MCF 10A (cell line): ENCODE measurements around the gene CAPZB. TPM values are rescaled to one million over a fixed set of nuclear protein-coding genes. Genes with fewer than 3 reads are reported as not detected.

ENCODE experiments used
- BruUV-seq: library from RNA; stranded (reverse); fragments of 400-500 nt; replicated peaks from 2 replicates; lab custom pipeline; 2021; lab: Mats Ljungman, UMichigan
- CTCF ChIA-PET: fragments of 300-600 bp; sonication (Branson Sonifier 250); formaldehyde crosslinking; extraction: SDS; loops from one replicate; lab custom pipeline; 2021; ENCODE audit warnings: antibody characterized with exemption, inconsistent platforms; lab: Yijun Ruan, JAX
- POLR2A ChIA-PET: fragments of 300-600, 350-650 bp; sonication (Branson Sonifier 250); formaldehyde crosslinking; extraction: SDS; loops from one replicate; lab custom pipeline; 2020; ENCODE audit warnings: antibody characterized with exemption, inconsistent platforms; lab: Yijun Ruan, JAX
- DNase-seq: peaks from one replicate; pipeline ENCODE4 v3.0.0-alpha.2; 2018; ENCODE audit not compliant: unreplicated experiment
- H3K27ac Mint-ChIP-seq: one replicate; pipeline ENCODE4 v1.8.0; 2022; ENCODE audit warnings: mild to moderate bottlenecking, low read depth, mixed read lengths; ENCODE audit not compliant: unreplicated experiment
- H3K27me3 Mint-ChIP-seq: one replicate; pipeline ENCODE4 v1.8.0; 2022; ENCODE audit warnings: mixed read lengths; ENCODE audit not compliant: insufficient read depth, unreplicated experiment
- H3K36me3 Mint-ChIP-seq: one replicate; pipeline ENCODE4 v1.8.0; 2022; ENCODE audit warnings: mild to moderate bottlenecking, moderate library complexity, mixed read lengths; ENCODE audit not compliant: insufficient read depth, unreplicated experiment
- H3K4me1 Mint-ChIP-seq: one replicate; pipeline ENCODE4 v1.8.0; 2022; ENCODE audit warnings: mixed read lengths; ENCODE audit not compliant: insufficient read depth, unreplicated experiment
- H3K4me3 Mint-ChIP-seq: one replicate; pipeline ENCODE4 v1.8.0; 2022; ENCODE audit warnings: mild to moderate bottlenecking, moderate library complexity, mixed read lengths; ENCODE audit not compliant: unreplicated experiment
- H3K9me3 Mint-ChIP-seq: one replicate; pipeline ENCODE4 v1.8.0; 2022; ENCODE audit warnings: mixed read lengths; ENCODE audit not compliant: unreplicated experiment
- CTCF ChIP-seq: fragments of 200-600 bp; IDR thresholded peaks from one replicate; pipeline ENCODE4 v1.8.0; 2022; ENCODE audit warnings: antibody characterized with exemption, mild to moderate bottlenecking; ENCODE audit not compliant: unreplicated experiment
- intact Hi-C: fragments of 100-400 bp; cut with micrococcal nuclease; formaldehyde crosslinking; loops from 2 replicates; pipeline ENCODE4 v1.14.1; 2022
- total RNA-seq: library from RNA; stranded (reverse); gene quantifications from 2 replicates; pipeline ENCODE4 v1.2.3, GENCODE V29; 2022

The CAPZB gene
- total RNA-seq, 1 experiment from 2014 or later, result 252 TPM

DNA sequence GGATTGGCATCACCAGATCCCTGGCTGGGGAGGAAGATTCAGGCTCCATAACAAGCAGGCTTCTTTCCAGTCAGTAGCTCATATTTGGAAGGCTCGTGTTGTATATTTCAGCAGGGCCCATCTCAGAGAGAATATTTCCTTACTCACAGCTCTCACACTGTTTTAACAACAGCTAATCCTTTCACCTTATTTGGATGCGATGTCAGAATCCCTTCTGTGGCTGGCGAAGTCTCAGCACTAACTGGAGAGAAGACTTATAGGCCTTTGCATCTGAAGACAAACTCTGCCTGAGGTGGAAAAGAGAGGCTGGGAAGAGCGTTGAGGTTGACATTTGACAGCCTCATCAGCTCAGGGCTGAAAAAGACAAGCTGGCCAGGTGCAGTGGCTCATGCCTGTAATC is 47.2 kb upstream of the CAPZB start:
- BruUV-seq, result no TSS peak
- intact Hi-C loops, result no loop called here
- H3K27me3 Mint-ChIP-seq, result no peaks in the 10 kb centered on the region
- no peak overlapping the region for H3K4me3 Mint-ChIP-seq
- POLR2A ChIA-PET, result interaction anchor here (1.3 kb wide), 1 partner anchor 8 kb away, joined by 3 read pairs; no protein-coding TSS in a partner anchor
- H3K4me1 Mint-ChIP-seq, result no peaks in the 10 kb centered on the region
- H3K9me3 Mint-ChIP-seq, result no peaks in the 10 kb centered on the region
- no peak for DNase-seq
- no peaks in the 10 kb centered on the region for H3K36me3 Mint-ChIP-seq
- TF ChIP-seq CTCF, result no peak
- CTCF ChIA-PET, result interaction anchor here (0.6 kb wide), 1 partner anchor 124 kb away, joined by 3 read pairs; no protein-coding TSS in a partner anchor
- no peak overlapping the region for H3K27ac Mint-ChIP-seq

GRCh38 chr1:19529664-19530063 is 44.3 kb upstream of the CAPZB start:
- no peaks in the 10 kb centered on the region for H3K27me3 Mint-ChIP-seq
- intact Hi-C loops, result no loop called here
- DNase-seq, result no peak
- H3K36me3 Mint-ChIP-seq, result no peaks in the 10 kb centered on the region
- H3K4me1 Mint-ChIP-seq, result no peaks in the 10 kb centered on the region
- no peak for TF ChIP-seq CTCF
- no TSS peak for BruUV-seq
- ChIA-PET CTCF (no interaction called here), POLR2A (no interaction called here)
- no peaks in the 10 kb centered on the region for H3K9me3 Mint-ChIP-seq
- H3K27ac Mint-ChIP-seq, result no peak overlapping the region
- H3K4me3 Mint-ChIP-seq, result no peak overlapping the region

DNA sequence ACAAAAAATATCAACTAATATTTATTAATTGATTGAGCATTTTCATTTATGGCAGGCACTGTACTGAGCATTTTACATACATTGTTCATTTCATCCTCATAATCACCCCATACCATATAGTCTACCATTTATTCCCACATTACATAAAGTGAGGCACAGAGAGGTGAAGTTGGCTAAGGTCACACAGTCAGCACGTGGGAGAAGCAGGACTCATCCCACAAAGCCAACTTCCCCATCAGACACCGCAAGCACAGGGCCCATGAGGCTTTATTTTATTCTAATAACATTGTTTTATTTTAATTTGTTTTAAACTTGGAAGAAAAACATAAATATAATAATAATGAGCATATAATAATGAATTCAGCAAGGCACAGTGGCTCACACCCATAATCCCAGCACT is 43.1 kb upstream of the CAPZB start:
- intact Hi-C loops, result no loop called here
- Mint-ChIP-seq H3K4me3 (no peak overlapping the region), H3K9me3 (no peaks in the 10 kb centered on the region), H3K36me3 (no peaks in the 10 kb centered on the region), H3K27me3 (no peaks in the 10 kb centered on the region), H3K27ac (no peak overlapping the region), H3K4me1 (no peaks in the 10 kb centered on the region)
- ChIA-PET CTCF (no interaction called here), POLR2A (no interaction called here)
- DNase-seq, result no peak
- no peak for TF ChIP-seq CTCF
- BruUV-seq, result no TSS peak

GRCh38 chr1:19525607-19526545 is 40.5 kb upstream of the CAPZB start:
- no peaks in the 10 kb centered on the region for H3K4me1 Mint-ChIP-seq
- no TSS peak for BruUV-seq
- intact Hi-C loops, result no loop called here
- POLR2A ChIA-PET, result no interaction called here
- H3K27ac Mint-ChIP-seq, result no peak overlapping the region
- no peak for TF ChIP-seq CTCF
- CTCF ChIA-PET, result interaction anchor here (0.9 kb wide), 1 partner anchor 135 kb away, joined by 3 read pairs; no protein-coding TSS in a partner anchor
- H3K9me3 Mint-ChIP-seq, result no peaks in the 10 kb centered on the region
- no peak for DNase-seq
- no peak overlapping the region for H3K4me3 Mint-ChIP-seq
- H3K27me3 Mint-ChIP-seq, result no peaks in the 10 kb centered on the region
- no peaks in the 10 kb centered on the region for H3K36me3 Mint-ChIP-seq
